ENCODE measurements around the gene KRT17.

DNA sequence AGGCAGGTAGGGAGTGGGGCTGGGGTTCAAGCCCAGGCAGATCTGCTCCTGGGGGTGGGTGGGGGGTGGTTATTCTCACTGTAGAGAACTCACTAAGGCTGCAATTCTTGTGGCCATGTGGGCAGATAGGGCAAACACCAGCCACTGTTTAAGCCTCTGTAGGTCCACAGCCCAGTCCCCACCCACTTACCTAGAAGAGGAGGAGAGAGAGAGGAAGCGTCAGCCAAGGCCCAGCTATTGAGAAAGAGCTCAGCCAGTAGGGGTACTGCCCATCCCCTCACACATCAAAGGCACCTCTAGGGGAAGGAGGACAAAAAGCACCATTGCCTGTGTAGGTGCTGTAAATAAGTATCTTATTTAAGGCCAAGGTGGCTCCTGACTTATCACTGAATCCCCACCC, 24.7 kb downstream of the KRT17 start:
- TF ChIP-seq, protein P1, sequence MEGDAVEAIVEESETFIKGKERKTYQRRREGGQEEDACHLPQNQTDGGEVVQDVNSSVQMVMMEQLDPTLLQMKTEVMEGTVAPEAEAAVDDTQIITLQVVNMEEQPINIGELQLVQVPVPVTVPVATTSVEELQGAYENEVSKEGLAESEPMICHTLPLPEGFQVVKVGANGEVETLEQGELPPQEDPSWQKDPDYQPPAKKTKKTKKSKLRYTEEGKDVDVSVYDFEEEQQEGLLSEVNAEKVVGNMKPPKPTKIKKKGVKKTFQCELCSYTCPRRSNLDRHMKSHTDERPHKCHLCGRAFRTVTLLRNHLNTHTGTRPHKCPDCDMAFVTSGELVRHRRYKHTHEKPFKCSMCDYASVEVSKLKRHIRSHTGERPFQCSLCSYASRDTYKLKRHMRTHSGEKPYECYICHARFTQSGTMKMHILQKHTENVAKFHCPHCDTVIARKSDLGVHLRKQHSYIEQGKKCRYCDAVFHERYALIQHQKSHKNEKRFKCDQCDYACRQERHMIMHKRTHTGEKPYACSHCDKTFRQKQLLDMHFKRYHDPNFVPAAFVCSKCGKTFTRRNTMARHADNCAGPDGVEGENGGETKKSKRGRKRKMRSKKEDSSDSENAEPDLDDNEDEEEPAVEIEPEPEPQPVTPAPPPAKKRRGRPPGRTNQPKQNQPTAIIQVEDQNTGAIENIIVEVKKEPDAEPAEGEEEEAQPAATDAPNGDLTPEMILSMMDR (conservative IDR thresholded peaks at IDR 0.05 in 1 of 2, IDR thresholded peaks at IDR 0.05 in 1 of 2; ENCODE audit: low read depth in 1 of 2, low read length in 2 of 2): no peak
- no peak for TF ChIP-seq EZH2 (IDR thresholded peaks at IDR 0.05; ENCODE audit: low read length, missing control alignments)
